MM.1S (cell line): Measurements from ENCODE around the gene PDIA4.

Source experiments
- DNase-seq: peaks from one replicate; pipeline ENCODE4 v3.0.0-alpha.2; 2015
- H2AFZ ChIP-seq: fragments of 300-600 bp; sonication (generic); 2 replicates; pipeline ENCODE4 v1.6.0; 2016; ENCODE audit warnings: antibody characterized with exemption, low read length
- H3F3A ChIP-seq: fragments of 300-600 bp; sonication (generic); 2 replicates; pipeline ENCODE4 v1.6.1; 2016; ENCODE audit warnings: mild to moderate bottlenecking, antibody characterized with exemption, low read length, moderate library complexity, mixed read lengths; ENCODE audit not compliant: insufficient read depth
- H3K27ac ChIP-seq: fragments of 300-600 bp; sonication (generic); 2 replicates; pipeline ENCODE4 v1.5.1; 2016; ENCODE audit warnings: mild to moderate bottlenecking, low read length
- H3K27me3 ChIP-seq: fragments of 300-600 bp; sonication (generic); replicated peaks from 2 replicates; pipeline ENCODE4 v1.6.0; 2016; ENCODE audit warnings: low read length; ENCODE audit not compliant: insufficient read depth
- H3K36me3 ChIP-seq: fragments of 300-600 bp; sonication (generic); replicated peaks from 2 replicates; pipeline ENCODE4 v1.6.1; 2016; ENCODE audit warnings: mild to moderate bottlenecking, low read length, mixed read lengths; ENCODE audit not compliant: insufficient read depth
- H3K4me1 ChIP-seq: fragments of 300-600 bp; sonication (generic); 2 replicates; pipeline ENCODE4 v1.6.1; 2016; ENCODE audit warnings: low read length, mixed read lengths
- H3K4me2 ChIP-seq: fragments of 300-600 bp; sonication (generic); 2 replicates; pipeline ENCODE4 v1.6.0; 2016; ENCODE audit warnings: low read depth, low read length
- H3K4me3 ChIP-seq: fragments of 300-600 bp; sonication (generic); 2 replicates; pipeline ENCODE4 v1.5.1; 2016; ENCODE audit warnings: low read length, mixed read lengths
- H3K79me2 ChIP-seq: fragments of 300-600 bp; sonication (generic); 2 replicates; pipeline ENCODE4 v1.6.1; 2016; ENCODE audit warnings: mixed run types, low read length, mixed read lengths
- H3K9ac ChIP-seq: fragments of 300-600 bp; sonication (generic); 2 replicates; pipeline ENCODE4 v1.6.1; 2016; ENCODE audit warnings: low read length, mixed read lengths
- H3K9me2 ChIP-seq: fragments of 300-600 bp; sonication (generic); replicated peaks from 2 replicates; pipeline ENCODE4 v1.6.1; 2016; ENCODE audit warnings: mild to moderate bottlenecking, low read length, mixed read lengths; ENCODE audit not compliant: insufficient read depth
- H3K9me3 ChIP-seq: fragments of 300-600 bp; sonication (generic); replicated peaks from 2 replicates; pipeline ENCODE4 v1.6.1; 2016; ENCODE audit warnings: mild to moderate bottlenecking, low read length, mixed read lengths; ENCODE audit not compliant: insufficient read depth
- H4K20me1 ChIP-seq: fragments of 300-600 bp; sonication (generic); 2 replicates; pipeline ENCODE4 v1.6.1; 2016; ENCODE audit warnings: mild to moderate bottlenecking, low read length, moderate library complexity, mixed read lengths; ENCODE audit not compliant: insufficient read depth
- EZH2 ChIP-seq: fragments of 300-600 bp; sonication (generic); optimal IDR thresholded peaks from 2 replicates; pipeline ENCODE3; 2017; ENCODE audit warnings: low read depth, mild to moderate bottlenecking, antibody characterized with exemption, low read length, mixed read lengths
- EZH2phosphoT487 ChIP-seq: fragments of 300-600 bp; sonication (generic); IDR thresholded peaks from 2 replicates; pipeline ENCODE4 v1.6.1; 2018; ENCODE audit warnings: antibody characterized with exemption, low read length
- TF ChIP-seq, protein P1 (sequence below): fragments of 300-600 bp; sonication (generic); IDR thresholded peaks from 2 replicates; pipeline ENCODE4 v1.5.1; 2016; ENCODE audit warnings: antibody characterized with exemption, low read length, mixed read lengths

PDIA4 gene

GRCh38 chr7:148973256-148973655, 55.0 kb downstream of the PDIA4 start:
- no peaks in the 10 kb centered on the region for H3K79me2 ChIP-seq
- no peak for TF ChIP-seq EZH2phosphoT487
- TF ChIP-seq, protein P1, sequence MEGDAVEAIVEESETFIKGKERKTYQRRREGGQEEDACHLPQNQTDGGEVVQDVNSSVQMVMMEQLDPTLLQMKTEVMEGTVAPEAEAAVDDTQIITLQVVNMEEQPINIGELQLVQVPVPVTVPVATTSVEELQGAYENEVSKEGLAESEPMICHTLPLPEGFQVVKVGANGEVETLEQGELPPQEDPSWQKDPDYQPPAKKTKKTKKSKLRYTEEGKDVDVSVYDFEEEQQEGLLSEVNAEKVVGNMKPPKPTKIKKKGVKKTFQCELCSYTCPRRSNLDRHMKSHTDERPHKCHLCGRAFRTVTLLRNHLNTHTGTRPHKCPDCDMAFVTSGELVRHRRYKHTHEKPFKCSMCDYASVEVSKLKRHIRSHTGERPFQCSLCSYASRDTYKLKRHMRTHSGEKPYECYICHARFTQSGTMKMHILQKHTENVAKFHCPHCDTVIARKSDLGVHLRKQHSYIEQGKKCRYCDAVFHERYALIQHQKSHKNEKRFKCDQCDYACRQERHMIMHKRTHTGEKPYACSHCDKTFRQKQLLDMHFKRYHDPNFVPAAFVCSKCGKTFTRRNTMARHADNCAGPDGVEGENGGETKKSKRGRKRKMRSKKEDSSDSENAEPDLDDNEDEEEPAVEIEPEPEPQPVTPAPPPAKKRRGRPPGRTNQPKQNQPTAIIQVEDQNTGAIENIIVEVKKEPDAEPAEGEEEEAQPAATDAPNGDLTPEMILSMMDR: no peak
- TF ChIP-seq EZH2: no peak
- H3K9ac ChIP-seq: no peak overlapping the region
- H3K27me3 ChIP-seq: no peaks in the 10 kb centered on the region
- H3K9me2 ChIP-seq: no peaks in the 10 kb centered on the region
- no peak overlapping the region for H2AFZ ChIP-seq
- no peak for DNase-seq
- no peaks in the 10 kb centered on the region for H3K9me3 ChIP-seq
- no peaks in the 10 kb centered on the region for H3K4me1 ChIP-seq
- H3K4me3 ChIP-seq: no peak overlapping the region
- H3K36me3 ChIP-seq: no peaks in the 10 kb centered on the region
- H4K20me1 ChIP-seq: no peaks in the 10 kb centered on the region
- no peak overlapping the region for H3K4me2 ChIP-seq
- no peaks in the 10 kb centered on the region for H3F3A ChIP-seq
- H3K27ac ChIP-seq: no peak overlapping the region

- Histone ChIP-seq H3K9me2 (no peaks in the 10 kb centered on the region), H3K4me1 (no peaks in the 10 kb centered on the region), H3K27me3 (no peaks in the 10 kb centered on the region), H3K4me2 (no peak overlapping the region), H3K36me3 (no peaks in the 10 kb centered on the region), H4K20me1 (no peaks in the 10 kb centered on the region), H3K9me3 (no peaks in the 10 kb centered on the region), H3K79me2 (no peaks in the 10 kb centered on the region), H3K4me3 (no peak overlapping the region), H3K9ac (no peak overlapping the region), H3K27ac (no peak overlapping the region), H2AFZ (peak overlapping the region; percentile 12; the same call in 1 of the 2 replicates), H3F3A (no peaks in the 10 kb centered on the region)
- TF ChIP-seq EZH2 (no peak), EZH2phosphoT487 (no peak)
- TF ChIP-seq, protein P1: no peak
- no peak for DNase-seq
Measured at GRCh38 chr7:148972375-148972774, 55.9 kb downstream of the PDIA4 start.

DNA sequence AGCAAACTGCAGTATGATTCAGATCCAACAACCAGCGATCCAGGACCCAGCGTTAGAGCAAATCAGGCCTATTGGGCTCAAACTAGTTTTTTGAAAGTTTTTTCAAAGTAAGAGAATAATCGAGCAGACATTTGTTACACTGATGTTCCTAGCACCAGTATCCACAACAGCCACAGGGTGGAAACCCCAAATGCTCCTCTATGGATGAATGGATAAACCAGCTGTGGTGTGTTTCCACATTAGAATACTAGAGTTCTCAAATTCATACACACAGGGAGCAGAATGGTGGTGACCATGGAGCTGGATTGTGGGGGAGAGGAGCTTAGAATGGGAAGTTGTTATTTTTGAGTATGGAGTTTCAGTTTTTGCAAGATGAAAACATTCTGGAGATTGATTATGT, 60.7 kb downstream of the PDIA4 start:
- Histone ChIP-seq H3K27ac (no peak overlapping the region), H3K4me3 (no peak overlapping the region), H4K20me1 (no peaks in the 10 kb centered on the region), H3K9me2 (no peaks in the 10 kb centered on the region), H3K27me3 (no peaks in the 10 kb centered on the region), H3K4me1 (peaks cover under 1% of the 10 kb centered on the region; the same call in 1 of the 2 replicates), H2AFZ (no peak overlapping the region), H3K9me3 (no peaks in the 10 kb centered on the region), H3K36me3 (no peaks in the 10 kb centered on the region), H3F3A (peaks cover 4% of the 10 kb centered on the region; the same call in 1 of the 2 replicates), H3K4me2 (no peak overlapping the region), H3K79me2 (no peaks in the 10 kb centered on the region), H3K9ac (no peak overlapping the region)
- no peak for DNase-seq
- no peak for TF ChIP-seq EZH2phosphoT487
- TF ChIP-seq, protein P1: no peak
- no peak for TF ChIP-seq EZH2
